Fibroblast of villous mesenchyme (primary cell): ENCODE measurements around the gene USP17L18. TPM values are rescaled to one million over a fixed set of nuclear protein-coding genes. Genes with fewer than 3 reads are reported as not detected.
A peak's percentile ranks its signal among the peaks of the same experiment; 100 is the strongest.
"Not testable (repeated sequence)": the region's sequence is repeated elsewhere in the genome, so short reads cannot be mapped to it uniquely, and the experiment has no call there.

Source experiments
- DNase-seq: peaks from one replicate; pipeline ENCODE4 v3.0.0-alpha.2; 2010; ENCODE audit warnings: low read depth
- H3K4me3 ChIP-seq: 2 replicates; pipeline ENCODE4 v1.5.1; 2011; ENCODE audit warnings: low read depth, mild to moderate bottlenecking, low read length
- total RNA-seq: library from RNA; depleted of rRNA; stranded (reverse); fragments of >200 nt; gene quantifications from 2 replicates; pipeline ENCODE4 v1.2.3, GENCODE V29; 2012

USP17L18 gene, protein sequence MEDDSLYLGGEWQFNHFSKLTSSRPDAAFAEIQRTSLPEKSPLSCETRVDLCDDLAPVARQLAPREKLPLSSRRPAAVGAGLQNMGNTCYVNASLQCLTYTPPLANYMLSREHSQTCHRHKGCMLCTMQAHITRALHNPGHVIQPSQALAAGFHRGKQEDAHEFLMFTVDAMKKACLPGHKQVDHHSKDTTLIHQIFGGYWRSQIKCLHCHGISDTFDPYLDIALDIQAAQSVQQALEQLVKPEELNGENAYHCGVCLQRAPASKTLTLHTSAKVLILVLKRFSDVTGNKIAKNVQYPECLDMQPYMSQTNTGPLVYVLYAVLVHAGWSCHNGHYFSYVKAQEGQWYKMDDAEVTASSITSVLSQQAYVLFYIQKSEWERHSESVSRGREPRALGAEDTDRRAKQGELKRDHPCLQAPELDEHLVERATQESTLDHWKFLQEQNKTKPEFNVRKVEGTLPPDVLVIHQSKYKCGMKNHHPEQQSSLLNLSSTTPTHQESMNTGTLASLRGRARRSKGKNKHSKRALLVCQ
- total RNA-seq, result not detected in 2 replicates

GRCh38 chr4:9247953-9248680, at the start of gene USP17L18:
TSS of gene USP17L18 (plus strand) at chr4:9248630. CDS start at chr4:9248630, 0 bp downstream.
- DNase-seq, result peak; percentile 0
- not testable (repeated sequence) for H3K4me3 ChIP-seq

- not testable (repeated sequence) for DNase-seq, H3K4me3 ChIP-seq
Observed at GRCh38 chr4:9210357-9210756, 38.1 kb upstream of the USP17L18 start, which contains the start of gene USP17L10. TSS of gene USP17L10 (plus strand) at chr4:9210657. CDS start at chr4:9210657, 0 bp downstream.

DNA sequence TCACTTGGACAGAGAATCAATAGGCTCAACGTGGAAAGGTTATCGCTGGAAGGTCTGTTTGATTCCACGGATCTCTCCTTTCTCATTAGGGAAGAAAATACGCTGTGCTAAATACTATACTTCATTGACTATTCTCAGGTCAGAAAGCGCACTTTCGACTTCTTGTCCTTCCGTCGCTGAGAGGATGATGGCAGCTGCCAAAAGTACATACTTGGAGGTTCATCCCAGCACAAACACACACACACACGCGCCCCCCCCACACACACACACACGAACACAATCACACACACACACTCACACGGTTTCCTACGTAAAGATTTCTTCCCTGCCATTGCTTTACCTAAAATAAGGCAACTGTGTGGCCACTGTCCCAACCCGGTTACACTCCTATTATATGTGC, 33.7 kb upstream of the USP17L18 start:
- not testable (repeated sequence) for H3K4me3 ChIP-seq, DNase-seq

DNA sequence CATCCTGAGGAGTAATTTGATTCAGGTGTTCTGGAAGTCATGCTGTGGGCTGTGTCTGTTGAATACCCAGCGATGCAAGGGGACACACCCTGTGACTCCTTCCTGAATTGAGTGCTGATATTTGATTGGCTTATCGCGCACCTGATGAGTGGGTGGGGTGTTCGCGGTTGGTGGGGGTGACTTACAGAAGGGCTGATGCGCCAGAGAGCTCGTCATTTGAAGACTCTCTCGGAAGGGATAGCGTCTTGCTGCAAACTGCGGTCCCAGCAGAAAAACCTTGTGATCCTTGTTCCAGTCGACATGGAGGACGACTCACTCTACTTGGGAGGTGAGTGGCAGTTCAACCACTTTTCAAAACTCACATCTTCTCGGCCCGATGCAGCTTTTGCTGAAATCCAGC, 33.3 kb upstream of the USP17L18 start, which contains the start of gene USP17L11:
USP17L11 (plus strand) TSS at position 301 of the 400 bp plus-strand sequence; CDS start at position 301, 0 bp downstream.
- H3K4me3 ChIP-seq, DNase-seq: not testable (repeated sequence)

- DNase-seq, H3K4me3 ChIP-seq: not testable (repeated sequence)
Observed at GRCh38 chr4:9219852-9220251, 28.6 kb upstream of the USP17L18 start, which contains the start of gene USP17L12. TSS of gene USP17L12 (plus strand) at chr4:9220152. CDS start at chr4:9220152, 0 bp downstream.

DNA sequence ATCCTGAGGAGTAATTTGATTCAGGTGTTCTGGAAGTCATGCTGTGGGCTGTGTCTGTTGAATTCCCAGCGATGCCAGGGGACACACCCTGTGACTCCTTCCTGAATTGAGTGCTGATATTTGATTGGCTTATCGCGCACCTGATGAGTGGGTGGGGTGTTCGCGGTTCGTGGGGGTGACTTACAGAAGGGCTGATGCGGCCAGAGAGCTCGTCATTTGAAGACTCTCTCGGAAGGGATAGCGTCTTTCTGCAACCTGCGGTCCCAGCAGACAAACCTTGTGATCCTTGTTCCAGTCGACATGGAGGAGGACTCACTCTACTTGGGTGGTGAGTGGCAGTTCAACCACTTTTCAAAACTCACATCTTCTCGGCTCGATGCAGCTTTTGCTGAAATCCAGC, 23.8 kb upstream of the USP17L18 start, which contains the start of gene USP17L13:
USP17L13 (plus strand) TSS at position 301 of the 400 bp plus-strand sequence; CDS start at position 301, 0 bp downstream.
- DNase-seq, H3K4me3 ChIP-seq: not testable (repeated sequence)

DNA sequence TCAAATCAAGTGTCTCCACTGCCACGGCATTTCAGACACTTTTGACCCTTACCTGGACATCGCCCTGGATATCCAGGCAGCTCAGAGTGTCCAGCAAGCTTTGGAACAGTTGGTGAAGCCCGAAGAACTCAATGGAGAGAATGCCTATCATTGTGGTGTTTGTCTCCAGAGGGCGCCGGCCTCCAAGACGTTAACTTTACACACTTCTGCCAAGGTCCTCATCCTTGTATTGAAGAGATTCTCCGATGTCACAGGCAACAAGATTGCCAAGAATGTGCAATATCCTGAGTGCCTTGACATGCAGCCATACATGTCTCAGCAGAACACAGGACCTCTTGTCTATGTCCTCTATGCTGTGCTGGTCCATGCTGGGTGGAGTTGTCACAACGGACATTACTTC, 18.2 kb upstream of the USP17L18 start:
- H3K4me3 ChIP-seq, DNase-seq: not testable (repeated sequence)

- not testable (repeated sequence) for H3K4me3 ChIP-seq, DNase-seq
Observed at GRCh38 chr4:9234085-9234484, 14.3 kb upstream of the USP17L18 start, which contains the start of gene USP17L15. TSS of gene USP17L15 (plus strand) at chr4:9234385. CDS start at chr4:9234385, 0 bp downstream.

DNA sequence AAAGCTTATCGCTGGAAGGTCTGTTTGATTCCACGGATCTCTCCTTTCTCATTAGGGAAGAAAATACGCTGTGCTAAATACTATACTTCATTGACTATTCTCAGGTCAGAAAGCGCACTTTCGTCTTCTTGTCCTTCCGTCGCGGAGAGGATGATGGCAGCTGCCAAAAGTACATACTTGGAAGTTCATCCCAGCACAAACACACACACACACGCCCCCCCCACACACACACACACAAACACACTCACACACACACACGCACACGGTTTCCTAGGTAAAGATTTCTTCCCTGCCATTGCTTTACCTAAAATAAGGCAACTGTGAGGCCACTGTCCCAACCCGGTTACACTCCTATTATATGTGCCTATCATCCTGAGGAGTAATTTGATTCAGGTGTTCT, 10.0 kb upstream of the USP17L18 start:
- DNase-seq, H3K4me3 ChIP-seq: not testable (repeated sequence)

DNA sequence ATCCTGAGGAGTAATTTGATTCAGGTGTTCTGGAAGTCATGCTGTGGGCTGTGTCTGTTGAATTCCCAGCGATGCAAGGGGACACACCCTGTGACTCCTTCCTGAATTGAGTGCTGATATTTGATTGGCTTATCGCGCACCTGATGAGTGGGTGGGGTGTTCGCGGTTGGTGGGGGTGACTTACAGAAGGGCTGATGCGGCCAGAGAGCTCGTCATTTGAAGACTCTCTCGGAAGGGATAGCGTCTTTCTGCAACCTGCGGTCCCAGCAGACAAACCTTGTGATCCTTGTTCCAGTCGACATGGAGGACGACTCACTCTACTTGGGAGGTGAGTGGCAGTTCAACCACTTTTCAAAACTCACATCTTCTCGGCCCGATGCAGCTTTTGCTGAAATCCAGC, 4.9 kb upstream of the USP17L18 start, which contains the start of gene USP17L17:
USP17L17 (plus strand) TSS at position 301 of the 400 bp plus-strand sequence; CDS start at position 301, 0 bp downstream.
- not testable (repeated sequence) for DNase-seq, H3K4me3 ChIP-seq

DNA sequence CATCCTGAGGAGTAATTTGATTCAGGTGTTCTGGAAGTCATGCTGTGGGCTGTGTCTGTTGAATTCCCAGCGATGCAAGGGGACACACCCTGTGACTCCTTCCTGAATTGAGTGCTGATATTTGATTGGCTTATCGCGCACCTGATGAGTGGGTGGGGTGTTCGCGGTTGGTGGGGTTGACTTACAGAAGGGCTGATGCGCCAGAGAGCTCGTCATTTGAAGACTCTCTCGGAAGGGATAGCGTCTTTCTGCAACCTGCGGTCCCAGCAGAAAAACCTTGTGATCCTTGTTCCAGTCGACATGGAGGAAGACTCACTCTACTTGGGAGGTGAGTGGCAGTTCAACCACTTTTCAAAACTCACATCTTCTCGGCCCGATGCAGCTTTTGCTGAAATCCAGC, 4.6 kb downstream of the USP17L18 start, which contains the start of gene USP17L19:
USP17L19 (plus strand) TSS at position 301 of the 400 bp plus-strand sequence; CDS start at position 301, 0 bp downstream.
- not testable (repeated sequence) for DNase-seq, H3K4me3 ChIP-seq

DNA sequence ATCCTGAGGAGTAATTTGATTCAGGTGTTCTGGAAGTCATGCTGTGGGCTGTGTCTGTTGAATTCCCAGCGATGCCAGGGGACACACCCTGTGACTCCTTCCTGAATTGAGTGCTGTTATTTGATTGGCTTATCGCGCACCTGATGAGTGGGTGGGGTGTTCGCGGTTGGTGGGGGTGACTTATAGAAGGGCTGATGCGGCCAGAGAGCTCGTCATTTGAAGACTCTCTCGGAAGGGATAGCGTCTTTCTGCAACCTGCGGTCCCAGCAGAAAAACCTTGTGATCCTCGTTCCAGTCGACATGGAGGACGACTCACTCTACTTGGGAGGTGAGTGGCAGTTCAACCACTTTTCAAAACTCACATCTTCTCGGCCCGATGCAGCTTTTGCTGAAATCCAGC, 9.4 kb downstream of the USP17L18 start, which contains the start of gene USP17L20:
USP17L20 (plus strand) TSS at position 301 of the 400 bp plus-strand sequence; CDS start at position 301, 0 bp downstream.
- H3K4me3 ChIP-seq, DNase-seq: not testable (repeated sequence)

DNA sequence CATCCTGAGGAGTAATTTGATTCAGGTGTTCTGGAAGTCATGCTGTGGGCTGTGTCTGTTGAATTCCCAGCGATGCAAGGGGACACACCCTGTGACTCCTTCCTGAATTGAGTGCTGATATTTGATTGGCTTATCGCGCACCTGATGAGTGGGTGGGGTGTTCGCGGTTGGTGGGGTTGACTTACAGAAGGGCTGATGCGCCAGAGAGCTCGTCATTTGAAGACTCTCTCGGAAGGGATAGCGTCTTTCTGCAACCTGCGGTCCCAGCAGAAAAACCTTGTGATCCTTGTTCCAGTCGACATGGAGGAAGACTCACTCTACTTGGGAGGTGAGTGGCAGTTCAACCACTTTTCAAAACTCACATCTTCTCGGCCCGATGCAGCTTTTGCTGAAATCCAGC, 14.1 kb downstream of the USP17L18 start, which contains the start of gene USP17L21:
USP17L21 (plus strand) TSS at position 301 of the 400 bp plus-strand sequence; CDS start at position 301, 0 bp downstream.
- not testable (repeated sequence) for H3K4me3 ChIP-seq, DNase-seq

GRCh38 chr4:9267319-9267718, 18.9 kb downstream of the USP17L18 start, which contains the start of gene USP17L22:
TSS of gene USP17L22 (plus strand) at chr4:9267619. CDS start at chr4:9267619, 0 bp downstream.
- not testable (repeated sequence) for DNase-seq, H3K4me3 ChIP-seq

DNA sequence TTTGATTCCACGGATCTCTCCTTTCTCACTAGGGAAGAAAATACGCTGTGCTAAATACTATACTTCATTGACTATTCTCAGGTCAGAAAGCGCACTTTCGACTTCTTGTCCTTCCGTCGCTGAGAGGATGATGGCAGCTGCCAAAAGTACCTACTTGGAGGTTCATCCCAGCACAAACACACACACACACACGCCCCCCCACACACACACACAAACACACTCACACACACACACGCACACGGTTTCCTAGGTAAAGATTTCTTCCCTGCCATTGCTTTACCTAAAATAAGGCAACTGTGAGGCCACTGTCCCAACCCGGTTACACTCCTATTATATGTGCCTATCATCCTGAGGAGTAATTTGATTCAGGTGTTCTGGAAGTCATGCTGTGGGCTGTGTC, 23.3 kb downstream of the USP17L18 start:
- H3K4me3 ChIP-seq, DNase-seq: not testable (repeated sequence)
